ENCODE data around the gene MOB3C.

MOB3C gene

GRCh38 chr1:46596036-46596435, 20.6 kb downstream of the MOB3C start:
- TF ChIP-seq, protein P1, sequence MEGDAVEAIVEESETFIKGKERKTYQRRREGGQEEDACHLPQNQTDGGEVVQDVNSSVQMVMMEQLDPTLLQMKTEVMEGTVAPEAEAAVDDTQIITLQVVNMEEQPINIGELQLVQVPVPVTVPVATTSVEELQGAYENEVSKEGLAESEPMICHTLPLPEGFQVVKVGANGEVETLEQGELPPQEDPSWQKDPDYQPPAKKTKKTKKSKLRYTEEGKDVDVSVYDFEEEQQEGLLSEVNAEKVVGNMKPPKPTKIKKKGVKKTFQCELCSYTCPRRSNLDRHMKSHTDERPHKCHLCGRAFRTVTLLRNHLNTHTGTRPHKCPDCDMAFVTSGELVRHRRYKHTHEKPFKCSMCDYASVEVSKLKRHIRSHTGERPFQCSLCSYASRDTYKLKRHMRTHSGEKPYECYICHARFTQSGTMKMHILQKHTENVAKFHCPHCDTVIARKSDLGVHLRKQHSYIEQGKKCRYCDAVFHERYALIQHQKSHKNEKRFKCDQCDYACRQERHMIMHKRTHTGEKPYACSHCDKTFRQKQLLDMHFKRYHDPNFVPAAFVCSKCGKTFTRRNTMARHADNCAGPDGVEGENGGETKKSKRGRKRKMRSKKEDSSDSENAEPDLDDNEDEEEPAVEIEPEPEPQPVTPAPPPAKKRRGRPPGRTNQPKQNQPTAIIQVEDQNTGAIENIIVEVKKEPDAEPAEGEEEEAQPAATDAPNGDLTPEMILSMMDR (IDR thresholded peaks at IDR 0.05; ENCODE audit: insufficient read depth, low read depth, low read length, missing control alignments): no peak
- H3K4me3 ChIP-seq (ENCODE audit: low read depth, low read length): no peak overlapping the region
- DNase-seq (ENCODE audit: low read depth): no peak

DNA sequence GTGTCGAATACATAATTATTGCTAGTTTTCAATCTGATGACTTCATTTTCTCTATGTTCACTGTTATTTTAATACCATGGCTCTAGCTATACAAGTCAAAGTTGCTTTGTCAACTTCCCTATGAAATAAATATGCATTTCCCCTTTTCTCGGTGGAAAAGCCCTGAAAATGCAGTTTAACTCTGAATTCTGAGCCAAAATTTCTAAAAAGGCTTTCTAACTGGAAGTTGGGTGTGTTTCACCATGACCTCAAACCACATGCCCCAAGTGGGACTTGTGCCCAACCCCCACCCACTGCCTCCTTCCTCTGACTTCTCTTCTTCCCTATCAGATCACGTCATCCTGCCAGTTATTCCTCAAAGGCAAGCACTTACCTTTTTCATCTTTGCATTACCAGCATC, 21.5 kb downstream of the MOB3C start:
- no peak overlapping the region for H3K4me3 ChIP-seq (ENCODE audit: low read depth, low read length)
- DNase-seq (ENCODE audit: low read depth): no peak
- TF ChIP-seq, protein P1 (IDR thresholded peaks at IDR 0.05; ENCODE audit: insufficient read depth, low read depth, low read length, missing control alignments): no peak

DNA sequence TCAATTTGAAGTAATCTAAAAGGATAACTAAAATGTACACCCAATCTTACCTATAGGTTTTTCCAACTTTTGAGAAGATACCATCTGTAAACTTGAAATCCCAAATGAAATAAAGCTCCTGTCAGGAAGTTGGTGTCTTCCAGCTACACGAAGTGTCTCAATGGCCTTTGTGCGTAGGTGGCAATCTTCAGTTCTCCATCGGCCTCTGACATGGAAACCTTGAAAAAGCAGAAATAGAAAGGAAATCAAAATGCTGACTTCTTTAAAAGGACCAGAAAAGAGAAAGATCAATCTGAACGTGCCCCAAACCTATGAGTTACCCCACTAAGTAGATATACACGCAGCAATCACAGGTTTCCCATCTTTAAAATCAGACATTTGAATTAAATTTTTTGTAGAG, 22.5 kb downstream of the MOB3C start:
- no peak overlapping the region for H3K4me3 ChIP-seq (ENCODE audit: low read depth, low read length)
- TF ChIP-seq, protein P1 (IDR thresholded peaks at IDR 0.05; ENCODE audit: insufficient read depth, low read depth, low read length, missing control alignments): no peak
- DNase-seq (ENCODE audit: low read depth): no peak

DNA sequence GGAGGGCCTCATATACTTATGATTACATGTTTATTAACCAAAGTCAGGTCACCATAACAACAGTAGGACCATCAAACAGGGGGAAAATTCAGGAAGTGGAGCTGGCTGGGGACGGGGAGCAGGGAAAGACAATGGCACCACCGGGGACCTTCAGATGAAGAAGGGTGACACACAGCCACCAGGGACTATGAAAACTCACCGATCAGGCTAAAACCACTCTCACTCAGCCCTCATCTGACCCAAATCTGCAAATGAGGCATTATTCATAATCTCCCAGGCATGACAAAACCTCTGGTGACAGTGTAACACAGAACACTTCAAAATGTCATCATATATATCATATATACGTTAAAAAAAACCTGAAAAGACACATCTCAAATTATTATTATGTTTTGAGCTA, 23.8 kb downstream of the MOB3C start:
- no peak overlapping the region for H3K4me3 ChIP-seq (ENCODE audit: low read depth, low read length)
- TF ChIP-seq, protein P1 (IDR thresholded peaks at IDR 0.05; ENCODE audit: insufficient read depth, low read depth, low read length, missing control alignments): no peak
- DNase-seq (ENCODE audit: low read depth): no peak

GRCh38 chr1:46589529-46589928, 27.1 kb downstream of the MOB3C start:
- H3K4me3 ChIP-seq (ENCODE audit: low read depth, low read length): no peak overlapping the region
- TF ChIP-seq, protein P1 (IDR thresholded peaks at IDR 0.05; ENCODE audit: insufficient read depth, low read depth, low read length, missing control alignments): no peak
- no peak for DNase-seq (ENCODE audit: low read depth)

- DNase-seq (ENCODE audit: low read depth): no peak
- TF ChIP-seq, protein P1 (IDR thresholded peaks at IDR 0.05; ENCODE audit: insufficient read depth, low read depth, low read length, missing control alignments): no peak
- no peak overlapping the region for H3K4me3 ChIP-seq (ENCODE audit: low read depth, low read length)
Observed at GRCh38 chr1:46587069-46587468, 29.5 kb downstream of the MOB3C start.

DNA sequence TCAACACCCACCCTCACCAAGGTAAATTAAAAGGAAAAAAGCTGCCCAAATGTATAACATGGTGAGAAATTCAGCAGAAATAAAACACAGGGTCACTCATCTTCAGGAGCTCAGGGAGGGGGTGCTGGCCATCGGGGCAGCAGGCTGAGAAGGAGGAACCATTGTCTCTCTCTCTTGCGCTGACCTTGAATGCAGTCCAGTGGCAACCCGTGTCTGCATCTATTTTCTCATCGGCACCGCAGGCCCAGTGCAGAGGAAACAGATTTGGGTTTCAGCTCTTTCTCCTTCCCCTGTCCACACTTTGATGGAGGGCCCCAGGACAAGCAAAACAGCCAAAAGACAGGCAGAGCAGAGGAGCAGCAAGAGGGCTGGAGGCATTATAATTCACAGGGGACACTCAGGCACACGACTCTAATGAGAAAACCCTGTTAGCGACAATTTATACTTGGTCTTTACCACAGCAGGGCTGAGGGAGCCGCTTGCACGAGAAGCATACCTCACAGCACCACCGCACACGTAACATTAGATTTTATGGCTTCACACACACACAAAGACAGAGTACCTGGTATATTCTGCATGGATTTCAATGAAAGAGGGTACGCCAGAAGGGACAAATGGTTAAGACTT, 31.2 kb downstream of the MOB3C start:
- H3K4me3 ChIP-seq (ENCODE audit: low read depth, low read length): no peak overlapping the region
- DNase-seq (ENCODE audit: low read depth): no peak
- TF ChIP-seq, protein P1 (IDR thresholded peaks at IDR 0.05; ENCODE audit: insufficient read depth, low read depth, low read length, missing control alignments): no peak
